Upper lobe of left lung (tissue), 4 donors: Measurements from ENCODE around the gene IMP3.
"Not testable (repeated sequence)": the region's sequence is repeated elsewhere in the genome, so short reads cannot be mapped to it uniquely, and the experiment has no call there.

Source experiments
- CTCF ChIP-seq, 6 experiments: fragments of 450-650 bp in 4 of 6; fragments of 200-600 bp in 2 of 6; sonication (generic) in 2 of 6; IDR thresholded peaks; one replicate each; pipeline ENCODE4 v1.5.1; 2016 to 2019; ENCODE audit warnings: antibody characterized with exemption in 6 of 6
- POLR2A ChIP-seq, 4 donors: fragments of 450-650 bp; IDR thresholded peaks; one replicate each; pipeline ENCODE4 v1.5.1; 2016 to 2017; ENCODE audit warnings: antibody characterized with exemption in 4 of 4, mild to moderate bottlenecking in 2 of 4

GRCh38 chr15:75633922-75634321 is 6.1 kb downstream of the IMP3 start:
- TF ChIP-seq POLR2A, CTCF (IDR thresholded peaks at IDR 0.05): not testable (repeated sequence)
